DND-41 (cell line): ENCODE results near the gene PPP2R5E.

Source experiments
- CTCF ChIP-seq: IDR thresholded peaks from 2 replicates; pipeline ENCODE4 v1.5.1; 2012; ENCODE audit warnings: borderline replicate concordance, low read length, moderate library complexity, mild to moderate bottlenecking; ENCODE audit not compliant: poor library complexity, severe bottlenecking; ENCODE audit errors: extremely low read depth
- EZH2 ChIP-seq: IDR thresholded peaks from 3 replicates; pipeline ENCODE4 v1.6.1; 2012; ENCODE audit warnings: borderline replicate concordance, low read depth, mild to moderate bottlenecking, moderate library complexity, low read length, inconsistent platforms; ENCODE audit not compliant: severe bottlenecking

GRCh38 chr14:63492391-63492790, 50.8 kb downstream of the PPP2R5E start:
- no peak for TF ChIP-seq EZH2
- no peak for TF ChIP-seq CTCF
